GM19035 (cell line): Measurements from ENCODE around the gene OIT3.

Experiments used
- ATAC-seq: cut with Tn5 transposase; IDR thresholded peaks from one replicate; pipeline ENCODE4 v1.9.1; 2021; ENCODE audit not compliant: unreplicated experiment

The OIT3 gene

DNA sequence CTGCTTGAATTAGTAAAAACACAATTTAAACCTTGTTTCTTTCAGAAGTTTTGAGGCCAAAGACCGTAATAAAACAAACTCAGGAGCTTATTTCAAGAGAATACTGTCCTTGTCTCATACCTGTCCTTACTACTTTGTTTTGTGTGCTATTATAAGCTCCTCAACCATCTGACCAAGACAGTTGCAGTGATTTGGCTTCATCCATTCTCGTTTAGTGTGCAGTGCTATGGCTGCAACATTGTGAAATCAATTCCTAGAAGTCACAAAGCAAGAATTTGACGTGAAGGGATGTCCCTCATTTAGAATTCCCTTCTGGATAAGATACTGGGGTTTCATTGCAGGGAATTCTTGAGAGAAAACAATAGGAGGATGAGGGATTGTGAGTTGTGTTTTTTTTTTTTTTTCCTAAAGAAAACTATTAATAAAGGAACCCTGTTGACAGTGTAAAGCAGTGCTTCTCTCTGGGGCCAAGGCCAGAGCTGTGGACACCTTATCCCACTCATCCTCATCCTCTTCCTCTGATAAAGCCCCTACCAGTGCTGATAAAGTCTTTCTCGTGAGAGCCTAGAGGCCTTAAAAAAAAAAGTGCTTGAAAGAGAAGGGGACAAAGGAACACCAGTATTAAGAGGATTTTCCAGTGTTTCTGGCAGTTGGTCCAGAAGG is at the start of gene OIT3:
Gene OIT3 (plus strand): TSS at position 604 of the 663 bp plus-strand sequence. CDS start 60 bp downstream, outside the sequence.
- ATAC-seq = no peak

DNA sequence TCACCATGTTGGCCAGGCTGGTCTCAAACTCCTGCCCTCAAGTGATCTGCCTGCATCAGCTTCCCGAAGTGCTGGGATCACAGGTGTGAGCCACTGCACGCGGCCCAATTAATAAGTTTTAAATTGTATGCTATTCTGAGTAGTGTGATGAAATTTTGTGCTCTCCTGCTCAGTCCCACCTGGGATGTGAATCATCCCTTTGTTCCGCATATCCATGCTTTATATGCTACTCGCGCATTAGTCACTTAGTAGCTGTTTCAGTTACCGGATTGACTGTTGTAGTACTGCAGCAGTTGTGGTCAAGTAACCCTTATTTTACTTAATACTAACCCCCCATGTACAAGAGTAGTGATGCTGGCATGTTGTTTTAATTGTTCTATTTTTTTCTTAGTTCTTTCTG is 47.3 kb upstream of the OIT3 start:
- ATAC-seq = no peak

DNA sequence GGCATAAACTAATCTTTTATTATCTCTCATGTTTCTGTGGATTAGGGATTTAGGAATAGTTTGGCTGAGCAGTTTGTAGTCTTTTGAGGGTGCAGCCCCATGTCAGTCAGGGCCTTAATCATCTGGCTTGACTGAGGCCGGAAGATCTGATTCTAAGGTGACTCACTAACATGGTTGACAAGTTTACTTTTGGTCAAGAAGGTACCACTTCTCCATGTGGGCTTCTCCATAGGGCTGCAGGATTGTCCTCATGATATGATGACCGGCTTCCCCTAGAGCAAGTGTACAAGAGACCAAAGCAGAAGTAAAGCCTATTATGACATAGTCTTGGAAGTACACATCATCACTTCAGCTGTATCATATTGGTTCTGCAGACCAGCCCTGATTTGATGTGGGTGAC is 45.9 kb upstream of the OIT3 start:
- ATAC-seq = no peak

DNA sequence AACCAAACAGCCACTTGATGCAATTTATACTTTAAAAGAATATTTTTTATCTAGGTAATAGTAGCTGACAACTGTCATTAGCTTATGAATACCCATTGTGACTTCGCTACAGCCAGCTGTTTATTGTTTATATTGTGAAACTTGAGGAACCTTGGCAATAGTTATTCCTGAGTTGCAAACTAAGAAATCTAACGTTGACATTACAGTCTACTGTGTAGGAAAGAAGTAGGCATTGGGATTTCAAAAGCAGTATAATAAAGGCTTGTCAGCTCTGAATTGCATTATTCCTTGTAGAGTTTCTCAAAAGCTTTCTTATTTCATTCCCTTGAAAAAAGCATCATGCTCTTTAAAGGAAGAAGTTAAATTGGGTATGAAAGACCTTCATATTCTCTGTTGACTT is 42.7 kb upstream of the OIT3 start:
- ATAC-seq = no peak

DNA sequence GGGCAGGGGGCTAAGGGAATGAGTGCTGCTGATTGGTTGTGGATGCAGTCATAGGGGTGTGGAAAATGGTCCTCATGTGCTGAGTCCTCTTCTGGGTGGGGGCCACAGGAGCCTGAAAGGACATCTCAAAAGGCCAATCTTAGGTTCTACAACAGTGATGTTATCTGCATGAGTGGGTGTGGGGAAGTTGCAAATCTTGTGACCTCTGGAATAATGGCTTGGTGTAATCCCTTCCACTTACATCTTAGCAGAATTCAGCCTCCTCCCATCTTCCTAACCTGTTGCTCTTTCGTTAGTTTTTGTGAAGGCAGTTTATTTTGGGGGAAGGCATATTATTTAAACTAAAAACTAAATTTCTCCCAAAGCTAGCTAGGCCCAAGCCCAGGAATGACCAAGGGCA is 42.0 kb upstream of the OIT3 start:
- ATAC-seq = no peak

DNA sequence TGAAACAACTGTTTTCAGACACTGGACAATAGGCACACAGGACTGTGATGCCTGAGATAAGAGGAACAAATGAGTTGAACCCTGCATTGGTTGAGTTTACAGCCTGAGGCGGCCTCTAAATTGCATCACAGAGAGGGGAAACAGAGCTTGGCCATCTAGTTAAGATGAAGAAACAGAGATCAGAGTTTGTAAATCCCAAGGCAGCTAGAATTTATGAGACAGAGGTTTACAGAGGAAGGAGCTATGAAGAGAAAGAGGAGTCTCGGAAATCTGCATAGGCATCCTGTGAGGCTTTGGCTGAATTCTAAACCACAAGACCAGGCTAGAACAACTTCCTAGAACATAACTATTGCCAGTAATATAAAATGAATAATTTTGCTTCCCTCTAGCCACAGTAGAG is 41.0 kb upstream of the OIT3 start:
- no peak for ATAC-seq

DNA sequence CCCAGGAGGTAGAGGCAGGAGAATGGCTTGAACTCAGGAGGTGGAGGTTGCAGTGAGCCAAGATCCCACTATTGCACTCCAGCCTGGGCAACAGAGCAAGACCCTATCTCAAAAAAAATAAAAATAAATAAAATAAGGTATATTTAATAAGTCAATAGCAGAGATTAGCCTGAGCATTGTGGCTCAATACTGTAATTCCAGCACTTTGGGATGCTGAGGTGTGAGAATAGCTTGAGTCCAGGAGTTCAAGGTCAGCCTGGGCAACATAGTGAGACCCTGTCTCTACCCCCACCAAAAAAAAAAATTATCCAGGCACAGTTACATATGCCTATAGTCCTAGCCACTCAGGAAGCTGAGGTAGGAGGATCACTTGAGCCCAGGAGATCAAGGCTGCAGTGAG is 38.4 kb upstream of the OIT3 start:
- ATAC-seq = no peak

DNA sequence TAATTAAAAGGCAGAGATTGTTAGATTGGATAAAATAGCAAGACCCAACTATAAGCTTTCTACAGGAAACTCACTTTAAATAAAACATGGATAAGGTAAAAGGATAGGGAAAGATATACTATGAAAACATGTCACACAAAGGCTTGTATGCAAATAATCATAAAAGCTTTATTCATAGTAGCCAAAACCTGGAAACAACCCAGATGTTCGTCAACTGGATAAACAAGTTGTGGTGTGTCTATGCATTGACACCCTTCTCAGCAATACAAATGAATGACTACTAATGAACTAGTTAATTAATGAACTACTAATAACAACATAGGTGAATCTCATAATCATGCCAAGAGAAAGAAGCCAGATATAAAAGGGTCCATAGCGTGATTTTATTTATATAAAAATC is 37.7 kb upstream of the OIT3 start:
- no peak for ATAC-seq

DNA sequence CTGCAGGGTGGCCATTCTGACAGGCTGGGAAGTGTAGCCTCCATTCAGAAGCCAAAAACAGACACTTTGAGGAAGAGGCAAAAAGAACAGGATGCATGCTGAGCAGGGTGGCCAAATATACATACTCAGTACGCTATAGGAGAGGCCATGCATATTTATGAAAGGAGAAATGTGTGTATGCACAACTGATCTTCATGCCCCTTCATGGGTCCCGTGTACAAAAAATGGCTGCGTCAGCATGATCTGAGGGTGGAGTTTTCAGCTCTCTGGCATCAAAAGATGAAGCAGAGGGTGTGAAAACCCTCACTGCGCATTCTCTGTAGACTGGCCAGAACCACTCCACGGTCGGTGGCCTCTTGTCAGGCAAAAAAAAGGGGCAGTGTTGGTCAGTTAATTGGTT is 35.5 kb upstream of the OIT3 start:
- no peak for ATAC-seq

DNA sequence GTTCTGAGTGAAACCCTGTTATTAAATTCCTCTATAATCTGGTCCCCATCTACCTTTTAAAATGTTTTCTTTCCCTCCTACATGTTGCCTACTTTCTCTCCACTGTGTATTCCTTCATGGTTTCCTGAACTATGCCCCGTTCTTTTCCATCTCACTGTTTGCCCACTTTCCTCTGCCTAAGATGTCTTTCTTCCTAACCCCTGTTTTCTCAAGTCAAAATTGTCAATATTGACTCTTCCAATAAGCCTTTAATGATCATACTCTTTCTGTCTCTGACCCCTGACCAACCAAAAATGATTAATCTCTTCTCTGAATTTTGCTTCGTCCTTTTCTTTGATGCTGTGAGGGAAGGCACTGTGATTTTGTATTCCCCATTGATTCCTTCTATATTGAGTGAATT is 30.6 kb upstream of the OIT3 start:
- no peak for ATAC-seq

DNA sequence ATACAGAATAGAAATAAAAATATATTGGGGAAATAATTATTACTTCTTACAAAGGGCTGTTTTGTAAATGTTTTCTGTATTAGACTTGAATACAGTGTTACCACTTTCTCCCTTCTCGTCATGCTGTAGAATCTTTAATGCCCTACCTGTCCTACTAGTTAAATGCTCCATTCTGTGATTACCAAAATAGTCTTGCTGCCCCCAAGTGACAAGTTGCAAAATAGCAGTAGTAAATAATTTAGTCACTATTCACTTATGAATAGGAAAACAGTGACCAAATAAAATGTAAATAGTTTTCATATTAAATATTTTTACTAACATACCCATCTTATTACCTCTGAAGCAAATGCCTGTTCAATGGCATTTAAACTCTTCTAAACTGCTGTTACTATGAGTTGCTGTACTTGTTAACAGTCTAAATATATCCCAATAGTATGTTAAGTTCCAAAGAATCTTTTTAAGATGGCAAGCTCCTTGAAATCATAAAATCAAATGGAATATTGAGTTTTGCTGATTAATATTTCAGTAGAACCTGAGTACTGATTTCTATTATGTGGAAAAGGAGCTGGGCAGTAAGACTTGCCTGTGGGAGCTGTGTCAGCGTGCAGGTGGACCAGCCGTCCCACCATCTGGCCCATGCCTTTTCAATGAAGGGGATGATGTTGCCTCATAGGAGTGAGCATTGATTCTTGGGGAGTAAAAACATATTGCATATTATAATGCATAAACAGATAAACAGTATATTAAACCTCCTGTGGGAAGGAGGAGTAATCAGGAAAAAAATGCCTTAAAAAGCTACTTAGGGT is 18.1 kb upstream of the OIT3 start:
- ATAC-seq = no peak

DNA sequence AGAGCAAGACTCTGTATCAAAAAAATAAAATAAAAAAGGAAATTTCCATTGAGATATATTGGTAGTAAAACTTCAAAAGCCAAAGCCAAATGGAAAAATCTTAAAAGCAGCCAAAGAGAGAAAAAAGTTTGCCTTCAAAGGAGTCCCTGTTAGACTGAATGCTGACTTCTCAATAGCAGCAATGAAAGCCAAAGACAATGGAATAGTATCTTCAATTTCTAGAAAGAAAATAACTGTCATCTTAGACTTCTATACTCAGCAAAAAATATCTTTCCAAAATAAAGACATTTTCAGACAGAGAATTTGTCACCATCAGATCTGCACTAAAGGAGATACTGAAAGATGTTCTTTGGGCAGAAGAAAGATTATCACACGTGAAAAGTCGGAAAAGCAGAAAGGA is 14.3 kb upstream of the OIT3 start:
- ATAC-seq = no peak

DNA sequence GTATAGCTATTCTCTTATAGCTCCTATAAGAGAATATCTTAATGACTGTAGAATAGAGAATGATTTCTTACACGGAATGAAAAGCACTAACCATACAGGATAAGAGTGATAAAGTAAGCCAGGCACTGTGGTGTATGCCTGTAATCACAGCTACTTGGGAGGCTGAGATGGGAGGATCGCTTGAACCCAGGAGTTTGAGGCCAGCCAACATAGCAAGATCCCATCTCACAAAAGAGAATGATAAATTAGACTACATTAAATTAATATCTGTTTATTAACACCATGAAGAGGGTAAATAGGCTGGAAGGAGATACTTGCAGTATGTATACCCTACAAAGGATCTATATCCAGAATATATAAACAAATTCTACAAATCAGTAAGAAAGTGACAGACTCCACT is 12.2 kb upstream of the OIT3 start:
- no peak for ATAC-seq

DNA sequence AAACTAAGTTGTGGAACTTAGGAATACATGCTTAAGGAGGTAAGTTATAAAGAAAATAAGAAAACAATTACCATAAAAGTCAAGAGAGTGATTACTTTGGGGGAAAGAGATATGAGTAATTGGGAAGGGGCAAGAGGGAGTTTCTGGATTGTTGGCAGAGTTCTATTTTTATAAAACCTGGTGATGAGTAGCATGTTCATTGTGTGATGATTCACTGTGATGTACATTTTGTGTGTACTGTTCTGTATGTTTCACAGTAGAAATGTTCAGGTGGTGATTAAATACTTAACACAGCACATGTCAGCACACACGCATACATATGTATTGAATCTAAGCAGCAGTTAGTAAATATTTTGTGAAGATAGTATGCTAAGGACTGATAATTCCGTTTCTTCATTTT is 9.7 kb upstream of the OIT3 start:
- ATAC-seq = no peak

DNA sequence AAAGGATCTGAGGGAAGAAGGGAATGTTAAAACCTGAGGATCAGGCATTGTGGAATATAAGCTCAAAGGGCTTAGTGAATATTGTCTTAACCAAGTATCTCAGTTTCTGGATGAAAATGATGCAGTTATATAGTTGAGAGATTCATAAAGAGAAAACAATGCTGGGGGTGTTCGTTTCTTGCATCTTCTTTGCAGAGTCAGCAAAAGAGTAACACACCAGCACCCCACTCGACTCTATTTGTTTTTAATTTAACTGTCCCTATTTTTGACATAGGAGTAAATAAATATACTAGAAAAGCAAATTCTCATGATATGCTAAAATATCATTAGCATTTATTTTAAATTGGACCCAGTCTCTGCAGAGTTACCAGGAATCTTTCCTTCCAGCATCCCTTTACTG is 7.6 kb upstream of the OIT3 start:
- ATAC-seq = no peak

DNA sequence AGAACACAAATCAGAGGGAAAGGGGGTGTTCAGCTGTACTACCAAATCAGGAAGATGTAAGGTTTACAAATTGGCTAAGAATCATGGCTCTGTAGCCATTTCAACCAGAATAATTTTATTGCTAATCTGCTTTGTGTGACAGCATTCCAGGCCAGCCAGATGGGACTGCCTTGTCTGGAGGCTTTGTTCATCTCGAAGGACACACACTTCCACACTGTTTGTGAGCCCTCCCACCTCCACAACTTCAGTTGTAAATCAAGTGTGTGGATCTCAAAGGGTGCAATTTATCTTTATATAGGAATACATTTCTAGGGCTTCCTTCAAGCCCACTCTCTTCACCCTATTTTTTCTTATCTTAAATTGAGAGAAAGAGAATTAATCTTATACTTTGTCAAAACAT is 6.9 kb upstream of the OIT3 start:
- no peak for ATAC-seq

DNA sequence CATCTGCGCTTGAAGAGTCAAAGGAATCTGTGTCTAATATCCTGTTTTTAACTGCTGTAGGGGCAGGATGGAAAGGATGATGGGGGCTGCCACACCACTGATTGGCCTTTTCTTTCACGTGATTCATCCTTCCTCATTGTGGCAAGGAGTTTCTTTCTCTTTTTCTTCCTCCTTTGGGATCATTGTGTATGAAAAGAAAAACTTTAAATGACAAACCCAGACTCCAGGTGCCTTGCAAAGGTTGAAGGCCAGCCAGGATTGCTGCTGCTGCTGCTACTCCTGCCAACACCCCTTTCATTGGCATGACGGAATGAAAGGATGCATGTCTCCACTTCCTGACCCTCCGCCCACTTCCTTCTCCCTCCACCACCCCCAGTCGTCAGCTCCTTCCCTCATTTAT is 6.5 kb upstream of the OIT3 start:
- ATAC-seq = no peak

DNA sequence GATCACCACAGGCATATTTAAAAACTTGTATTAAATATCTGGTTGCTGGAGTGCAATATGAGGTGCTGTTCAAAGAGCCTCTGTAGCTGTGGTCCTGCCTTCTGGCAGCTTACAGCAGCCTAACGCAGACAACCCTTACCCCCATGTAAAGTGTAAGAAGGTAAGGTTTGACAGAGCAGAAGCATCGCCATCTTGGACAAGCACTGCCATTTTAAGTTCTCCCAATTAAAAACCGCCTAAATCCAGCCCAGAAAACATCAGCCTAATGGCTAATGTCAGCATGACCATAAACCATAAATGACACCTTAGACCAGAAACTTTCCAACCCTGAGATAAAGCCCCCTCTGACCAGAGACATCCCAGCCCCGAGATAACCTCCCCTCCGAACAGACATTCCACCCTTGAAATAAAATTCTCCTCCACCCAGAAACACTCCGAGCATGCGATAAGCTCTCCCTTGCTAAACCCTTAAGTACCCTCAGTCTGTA is 5.3 kb upstream of the OIT3 start:
- no peak for ATAC-seq

DNA sequence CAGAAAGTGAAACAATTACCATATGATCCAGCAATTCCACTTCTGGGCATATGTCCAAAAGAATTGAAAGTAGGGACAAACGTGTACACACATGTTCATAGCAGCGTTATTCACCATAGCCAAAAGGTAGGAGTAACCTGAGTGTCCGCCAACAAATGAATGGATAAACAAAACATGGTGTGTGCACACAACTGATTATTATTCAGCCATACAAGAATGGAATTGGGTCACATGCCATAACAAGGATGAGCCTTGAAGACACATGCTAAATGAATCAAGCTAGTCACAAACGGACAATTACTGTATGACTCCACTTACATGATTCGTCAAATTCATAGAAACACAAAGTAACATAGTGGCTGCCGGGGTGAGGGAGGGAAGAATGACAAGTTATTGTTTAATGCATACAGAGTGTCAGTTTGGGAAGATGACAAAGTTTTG is 4.1 kb upstream of the OIT3 start:
- no peak for ATAC-seq

DNA sequence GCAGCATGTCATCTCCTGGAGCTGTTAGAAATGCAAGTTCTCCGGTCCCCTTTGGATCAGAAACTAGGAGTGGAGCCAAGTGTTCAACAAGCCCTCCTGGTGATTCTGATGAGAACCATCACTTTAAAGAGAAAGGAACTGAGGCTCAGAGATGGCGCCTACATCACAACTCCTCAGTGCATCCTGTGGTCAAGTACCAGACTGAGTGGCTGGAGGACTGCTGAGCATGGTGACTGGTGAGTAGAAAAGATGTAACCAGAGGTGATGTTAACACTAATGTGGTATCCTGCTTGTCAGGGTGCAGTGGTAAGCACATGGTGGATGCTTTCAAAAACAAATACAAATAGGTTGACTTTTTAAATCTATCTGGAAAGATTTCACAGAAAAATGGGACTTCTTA is 3.5 kb upstream of the OIT3 start:
- no peak for ATAC-seq

DNA sequence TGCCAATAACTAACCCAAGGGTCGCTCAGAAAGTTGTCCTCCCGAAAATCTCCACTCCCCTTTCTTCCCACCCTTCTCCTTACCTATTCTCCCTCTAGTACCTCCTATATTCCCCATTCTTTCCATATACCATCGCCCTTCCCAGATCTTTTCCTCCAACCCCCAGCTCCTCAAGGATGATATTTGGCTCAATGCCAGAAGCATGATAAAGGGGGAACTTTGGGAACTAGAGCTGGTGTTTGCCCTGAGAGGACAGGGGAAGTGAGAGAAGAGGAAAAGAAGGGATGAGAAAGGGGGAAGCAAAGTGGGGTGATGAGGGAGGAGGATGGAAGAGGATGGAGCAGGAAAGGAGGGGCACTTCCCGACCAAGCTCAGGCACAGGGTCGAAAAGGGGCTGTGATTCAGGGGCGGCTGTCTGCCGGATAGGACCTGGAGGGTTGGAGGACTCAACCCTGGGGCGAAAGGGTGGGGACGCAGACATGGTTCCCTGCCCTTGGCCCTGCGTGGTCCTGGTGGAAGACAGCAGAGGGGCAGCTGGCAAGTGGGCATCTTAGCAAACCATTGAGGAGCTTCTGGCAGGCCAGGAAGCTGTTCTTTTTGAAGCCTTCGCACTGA is 1.8 kb downstream of the OIT3 start:
- no peak for ATAC-seq

DNA sequence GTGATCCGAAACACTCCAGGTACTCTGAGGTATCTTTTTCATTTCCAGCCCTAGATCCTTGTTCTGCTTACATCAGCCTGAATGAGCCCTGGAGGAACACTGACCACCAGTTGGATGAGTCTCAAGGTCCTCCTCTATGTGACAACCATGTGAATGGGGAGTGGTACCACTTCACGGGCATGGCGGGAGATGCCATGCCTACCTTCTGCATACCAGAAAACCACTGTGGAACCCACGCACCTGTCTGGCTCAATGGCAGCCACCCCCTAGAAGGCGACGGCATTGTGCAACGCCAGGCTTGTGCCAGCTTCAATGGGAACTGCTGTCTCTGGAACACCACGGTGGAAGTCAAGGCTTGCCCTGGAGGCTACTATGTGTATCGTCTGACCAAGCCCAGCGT is 5.1 kb downstream of the OIT3 start:
- ATAC-seq = no peak
